UCSD-AML1 (cell line): ENCODE measurements around the gene MVB12B.

ENCODE experiments used
- DNase-seq: peaks from one replicate; lab custom pipeline; 2025; ENCODE audit not compliant: unreplicated experiment; lab: John Stamatoyannopoulos, UW

The MVB12B gene

DNA sequence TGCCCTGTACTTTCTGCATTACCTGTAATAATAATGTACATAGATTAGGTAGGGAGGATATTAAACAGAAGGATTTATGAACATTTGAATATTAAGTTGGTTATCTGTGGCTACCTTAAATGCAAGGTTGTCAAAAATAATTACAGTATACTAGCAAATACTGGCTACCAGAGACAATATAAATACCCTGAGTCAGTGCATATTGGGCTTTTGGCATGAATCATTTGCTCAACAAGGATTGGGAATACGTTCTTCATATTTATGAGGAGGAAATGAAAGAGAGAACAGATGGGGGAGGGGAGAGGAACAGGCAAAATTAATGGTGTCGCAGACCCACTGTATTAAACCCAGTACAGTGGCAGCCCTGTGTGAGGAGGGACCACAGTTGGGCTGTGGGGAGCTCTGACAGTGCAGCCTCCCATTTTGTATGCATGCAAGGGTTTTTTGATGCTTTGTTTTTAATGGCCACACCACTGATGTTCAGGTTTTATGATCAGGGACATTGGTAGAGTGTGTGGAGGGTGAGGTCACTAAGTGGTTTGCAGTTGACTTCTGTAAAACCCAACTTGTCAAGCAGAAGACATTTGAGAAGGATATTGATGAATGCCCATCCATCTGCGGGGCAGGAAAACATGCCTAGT lies 56.9 kb downstream of the MVB12B start:
- DNase-seq = no peak

DNA sequence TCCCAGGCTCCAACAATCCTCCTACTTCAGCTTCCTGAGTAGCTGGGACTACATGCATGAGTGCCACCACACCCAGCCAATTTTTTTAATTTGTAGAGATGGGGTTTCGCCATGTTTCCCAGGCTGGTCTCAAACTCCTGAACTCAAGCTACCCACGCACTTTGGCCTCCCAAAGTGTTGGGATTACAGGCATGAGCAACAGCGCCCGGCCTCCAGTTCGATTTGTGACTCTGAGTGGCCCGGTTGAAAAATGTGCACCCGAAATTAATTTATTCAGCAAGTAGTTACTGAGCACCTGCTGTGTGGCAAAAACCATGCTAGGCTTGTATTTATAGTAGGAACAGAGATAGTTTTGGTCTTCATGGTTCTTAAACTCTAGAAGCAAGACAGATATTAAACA lies 58.3 kb downstream of the MVB12B start:
- no peak for DNase-seq

DNA sequence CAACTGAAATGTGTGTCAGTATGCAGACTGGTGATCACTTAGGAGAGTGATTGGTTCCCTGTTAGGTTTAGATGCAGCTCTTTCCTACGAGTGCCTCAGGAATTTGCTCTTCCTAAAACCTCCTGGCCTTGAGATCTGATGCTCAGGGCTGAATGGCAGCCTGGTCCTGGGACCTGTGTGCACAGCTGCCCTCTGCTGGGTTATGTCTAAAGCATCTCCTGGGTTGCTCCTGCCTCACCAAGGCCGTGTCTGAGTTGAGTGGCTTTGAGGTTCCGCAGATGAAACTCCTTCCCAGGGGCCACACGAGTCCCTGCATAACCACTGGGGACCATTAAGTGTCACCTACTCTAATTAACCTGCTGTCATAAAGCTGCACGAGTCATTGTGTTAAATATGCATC lies 59.5 kb downstream of the MVB12B start:
- peak; percentile 33 for DNase-seq

DNA sequence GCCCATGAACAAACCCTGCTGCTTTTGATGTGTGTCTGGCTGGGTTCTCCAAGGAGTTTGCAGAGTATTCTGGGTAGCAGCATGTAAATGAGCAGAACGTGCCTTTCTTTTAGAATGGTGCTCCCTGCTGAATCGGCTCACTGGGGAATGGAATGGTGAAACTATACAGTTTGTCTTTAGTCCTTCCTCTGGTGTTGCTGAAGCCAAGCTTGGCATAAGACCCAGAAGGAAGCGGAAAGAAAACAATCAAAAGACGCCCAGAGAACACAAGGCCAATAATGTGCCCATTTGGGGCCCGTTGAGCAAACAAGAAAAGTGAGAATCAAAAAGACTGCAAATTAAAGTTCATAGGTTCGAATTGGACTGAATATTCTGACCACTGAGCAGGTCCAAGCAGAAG lies 60.1 kb downstream of the MVB12B start:
- DNase-seq = no peak

DNA sequence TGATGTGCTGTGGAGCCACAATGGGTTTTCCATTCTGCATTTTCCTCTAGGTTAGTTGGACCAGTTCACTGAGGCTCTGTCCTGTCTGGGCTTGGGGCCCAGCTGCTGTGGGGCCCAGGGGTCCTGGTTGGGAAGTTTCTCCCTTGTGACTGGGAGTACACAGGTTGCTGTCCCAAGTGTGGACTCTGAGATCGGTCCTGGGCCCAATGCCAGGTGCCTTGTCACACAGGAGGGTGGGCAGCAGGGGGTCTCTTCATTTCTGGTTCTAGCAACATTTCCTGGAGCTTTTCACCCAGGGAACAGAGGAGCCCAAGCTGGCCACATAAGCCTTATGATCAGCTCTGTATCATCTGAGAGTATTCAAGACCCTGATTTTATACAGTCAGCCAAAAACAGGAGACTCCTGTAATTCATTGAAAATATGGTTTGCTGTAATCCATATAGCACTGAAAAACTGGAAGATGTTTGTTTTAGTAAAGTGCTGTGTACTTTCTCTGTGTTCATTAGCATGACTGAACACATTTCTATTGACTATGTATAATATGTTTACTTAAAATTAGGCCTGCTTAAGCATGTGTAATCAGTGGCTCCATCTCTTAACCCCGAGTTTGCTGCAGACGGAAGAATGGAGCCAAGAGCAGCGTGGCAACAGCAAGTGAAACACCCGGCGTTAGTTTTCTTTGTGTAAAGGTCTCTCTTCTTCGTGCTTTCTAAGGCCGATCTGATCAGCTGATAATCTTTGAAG lies 62.5 kb downstream of the MVB12B start:
- no peak for DNase-seq

DNA sequence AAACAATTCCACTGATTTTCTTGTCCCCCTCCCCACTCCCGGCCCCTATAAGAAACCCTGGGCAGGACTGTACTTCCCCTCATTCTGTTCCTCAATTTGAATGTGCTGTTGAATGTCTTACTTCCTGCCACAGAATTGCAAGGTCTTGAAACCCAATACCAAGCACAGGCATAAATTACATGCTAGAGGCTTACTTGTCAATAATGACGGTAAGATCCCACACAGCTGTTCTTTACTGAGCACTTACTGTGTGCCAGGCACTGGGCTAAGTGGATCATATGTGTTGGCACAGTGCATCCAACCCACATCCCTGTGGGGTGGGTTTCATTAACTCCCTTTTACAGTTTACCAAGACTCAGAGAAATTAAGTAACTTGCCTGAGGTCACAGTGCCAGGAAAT lies 63.4 kb downstream of the MVB12B start:
- DNase-seq = no peak

DNA sequence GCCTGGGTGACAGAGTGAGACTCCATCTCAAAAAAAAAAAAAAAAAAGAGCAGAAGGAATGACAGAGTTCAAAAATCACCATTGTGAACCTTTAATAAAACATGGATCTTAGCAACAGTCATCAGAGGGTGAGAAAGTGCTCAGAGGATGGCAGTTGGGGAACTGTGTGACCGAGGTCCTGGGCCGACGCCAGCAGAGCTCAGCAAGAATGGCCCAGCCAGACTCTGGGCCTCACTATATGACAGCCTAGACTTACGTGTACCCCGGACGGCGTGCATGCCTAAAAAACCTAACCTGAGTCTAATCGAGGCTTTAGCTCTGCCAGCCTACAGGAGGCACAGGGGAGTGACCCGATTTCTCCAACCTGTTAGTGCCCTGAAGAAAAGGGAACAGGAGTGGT lies 64.3 kb downstream of the MVB12B start:
- no peak for DNase-seq

DNA sequence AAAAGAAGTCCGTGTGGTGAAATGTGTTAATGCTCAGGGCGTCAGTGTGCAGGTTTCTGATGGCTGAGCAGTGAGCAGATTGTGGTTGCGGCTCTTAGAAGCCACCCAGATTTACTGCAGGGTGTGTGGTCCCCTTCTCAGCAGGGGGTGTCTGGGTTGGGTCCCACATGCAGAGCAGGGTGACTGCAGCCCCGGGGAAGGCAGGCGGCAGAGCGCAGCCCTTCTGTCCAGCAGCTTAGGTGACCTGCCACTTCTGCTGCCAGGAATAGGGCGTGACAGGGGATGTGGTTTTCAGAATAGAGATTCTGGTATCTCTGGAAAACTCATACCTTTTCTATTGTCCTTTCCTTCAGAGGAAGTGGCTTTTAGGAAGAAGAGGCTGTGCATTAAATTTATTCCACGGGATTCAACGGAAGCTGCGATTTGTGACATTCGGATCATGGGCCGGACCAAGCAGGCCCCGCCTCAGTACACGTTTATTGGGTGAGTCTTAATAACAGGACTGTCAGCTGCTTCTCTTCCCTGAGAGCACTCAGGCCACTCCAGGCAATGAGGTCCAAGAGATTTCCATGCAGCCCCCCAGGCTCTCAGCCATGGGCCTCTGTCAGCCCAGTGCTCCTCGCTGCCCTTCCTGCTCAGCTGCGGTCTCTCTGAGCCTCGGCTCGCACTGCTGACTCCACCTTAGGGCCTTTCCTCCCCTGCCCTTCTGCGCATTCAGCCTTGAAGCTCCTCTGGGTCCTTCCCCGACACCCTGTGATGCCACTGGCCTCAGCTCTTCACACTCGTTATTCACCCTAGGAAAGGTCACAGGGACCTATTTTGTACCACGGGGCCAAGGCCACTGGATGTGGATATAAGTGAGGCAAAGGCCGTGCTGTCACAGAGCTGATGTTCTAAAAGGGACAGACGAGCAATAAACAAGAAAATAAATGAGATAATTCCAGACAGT lies 65.4 kb downstream of the MVB12B start:
- DNase-seq = no peak

DNA sequence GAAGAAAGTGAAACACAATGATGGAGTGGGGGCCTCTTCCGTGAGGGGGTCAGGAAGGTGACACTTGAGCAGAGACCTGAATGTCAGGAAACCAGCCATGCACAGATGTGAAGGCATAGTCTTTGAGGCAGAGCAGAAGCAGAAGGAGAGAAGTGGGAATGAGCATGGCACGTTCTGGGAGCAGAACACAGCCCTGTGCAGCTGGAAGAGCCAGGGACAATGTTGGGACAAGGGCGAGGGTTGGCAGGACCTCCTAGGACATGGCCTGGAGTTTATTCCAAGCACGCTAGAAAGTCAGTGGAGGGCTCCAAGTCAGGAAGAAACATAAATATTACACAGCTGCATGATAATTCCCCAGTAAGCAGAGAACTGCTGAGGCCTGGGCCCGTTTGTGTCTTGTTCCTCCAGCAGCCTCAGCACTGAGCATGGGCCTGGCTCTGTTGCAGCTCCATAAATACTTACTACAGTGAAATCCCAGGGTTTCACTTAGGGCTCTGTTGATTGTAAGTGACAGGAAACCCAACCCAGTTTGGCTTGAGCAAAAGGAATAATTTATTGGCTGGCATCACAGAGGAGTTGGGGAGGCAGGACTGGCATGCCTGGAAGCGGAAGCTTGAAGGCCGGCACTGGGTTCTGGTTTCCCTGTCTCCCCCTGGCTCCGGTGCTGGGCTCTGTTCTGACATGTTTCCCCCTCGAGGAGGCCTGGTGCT lies 66.2 kb downstream of the MVB12B start:
- no peak for DNase-seq

DNA sequence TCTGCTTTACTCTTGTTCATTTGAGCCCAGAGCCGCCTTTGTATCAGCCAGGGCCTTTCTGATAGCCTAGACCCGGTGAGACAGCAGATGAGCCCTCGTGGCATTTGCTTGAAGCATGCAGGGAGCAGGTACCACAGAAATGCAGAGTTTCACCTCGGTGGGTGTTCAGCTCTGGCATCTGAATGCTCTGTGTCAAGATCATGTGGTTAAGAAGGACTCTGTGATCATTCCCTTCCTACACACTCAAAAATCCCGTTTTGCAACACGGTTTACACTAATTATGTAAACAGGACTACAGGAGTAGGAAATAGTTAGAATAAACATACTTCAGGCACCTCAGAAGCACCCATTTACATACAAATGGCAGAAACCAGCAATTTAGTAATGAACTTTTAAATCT lies 67.2 kb downstream of the MVB12B start:
- DNase-seq = no peak

DNA sequence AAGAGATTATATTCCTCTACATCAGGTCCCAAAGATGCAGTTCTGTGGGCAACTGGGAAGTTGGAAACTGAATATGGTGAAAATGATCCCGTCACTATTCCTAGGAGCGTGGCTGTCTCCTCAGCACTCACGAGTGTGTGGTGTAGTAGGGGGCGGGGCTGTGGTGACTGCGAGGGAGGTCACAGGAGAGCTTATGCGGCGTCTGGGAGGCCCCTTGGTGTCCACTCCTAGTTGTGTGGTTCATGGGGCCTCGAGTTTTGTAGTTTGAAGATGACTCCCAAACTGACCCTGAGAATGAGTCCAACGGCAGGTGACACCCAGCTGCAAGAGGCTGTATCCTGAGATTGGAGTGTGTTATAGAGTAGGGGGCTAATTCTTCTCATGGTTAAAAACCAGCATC lies 68.2 kb downstream of the MVB12B start:
- DNase-seq = no peak

DNA sequence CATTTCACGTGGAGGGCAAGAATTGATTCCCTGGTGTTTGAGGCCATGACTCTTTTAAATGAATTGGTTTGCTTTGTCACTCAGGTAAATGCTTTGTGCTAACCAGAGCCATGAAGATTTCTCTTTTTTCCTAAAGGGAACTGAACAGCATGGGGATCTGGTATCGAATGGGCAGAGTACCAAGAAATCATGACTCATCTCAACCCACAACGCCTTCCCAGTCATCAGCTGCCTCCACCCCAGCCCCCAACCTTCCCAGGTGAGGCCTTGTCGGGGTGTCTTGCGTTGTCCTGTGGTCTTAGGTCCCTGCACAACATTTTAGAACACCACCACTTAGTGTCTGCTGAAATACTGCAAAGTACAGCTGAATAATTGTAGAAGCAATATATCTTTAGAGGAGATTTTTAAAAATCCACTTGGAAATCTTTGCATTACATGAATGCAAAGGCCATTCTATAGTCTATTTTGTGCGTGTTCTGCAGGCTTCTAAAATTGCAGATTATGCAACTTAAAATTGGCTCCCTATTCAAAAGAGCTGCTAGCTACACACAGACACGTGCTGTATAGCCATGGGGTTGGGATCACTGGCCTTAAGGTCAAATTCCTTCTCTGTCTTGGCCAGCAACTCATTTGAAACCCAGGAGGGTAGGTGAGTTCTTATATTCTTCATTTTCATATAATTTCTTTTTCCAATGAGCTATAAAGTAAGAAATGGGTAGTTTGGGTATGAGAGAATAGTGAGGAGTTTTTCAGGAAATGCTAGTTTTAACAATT lies 69.0 kb downstream of the MVB12B start:
- DNase-seq = no peak

DNA sequence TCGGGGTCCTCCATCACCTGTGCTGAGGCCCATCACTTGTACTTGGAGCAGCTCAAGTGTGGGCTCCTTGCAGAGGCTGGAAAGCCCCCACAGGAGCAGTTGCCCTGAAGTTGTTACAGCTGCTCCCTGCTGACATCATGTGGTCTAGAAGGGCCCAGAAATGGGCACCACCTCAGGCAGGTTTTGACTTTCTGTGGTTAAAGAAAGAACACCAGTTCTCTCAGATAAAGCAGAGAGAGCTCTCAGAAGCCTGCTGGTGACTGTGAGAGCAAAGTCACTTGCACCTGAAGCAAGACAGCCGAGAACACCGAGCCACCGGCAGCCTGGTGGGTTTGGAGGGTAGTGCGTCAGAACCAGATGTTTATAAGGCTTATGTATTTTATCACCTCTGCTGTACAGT lies 70.4 kb downstream of the MVB12B start:
- DNase-seq = no peak

DNA sequence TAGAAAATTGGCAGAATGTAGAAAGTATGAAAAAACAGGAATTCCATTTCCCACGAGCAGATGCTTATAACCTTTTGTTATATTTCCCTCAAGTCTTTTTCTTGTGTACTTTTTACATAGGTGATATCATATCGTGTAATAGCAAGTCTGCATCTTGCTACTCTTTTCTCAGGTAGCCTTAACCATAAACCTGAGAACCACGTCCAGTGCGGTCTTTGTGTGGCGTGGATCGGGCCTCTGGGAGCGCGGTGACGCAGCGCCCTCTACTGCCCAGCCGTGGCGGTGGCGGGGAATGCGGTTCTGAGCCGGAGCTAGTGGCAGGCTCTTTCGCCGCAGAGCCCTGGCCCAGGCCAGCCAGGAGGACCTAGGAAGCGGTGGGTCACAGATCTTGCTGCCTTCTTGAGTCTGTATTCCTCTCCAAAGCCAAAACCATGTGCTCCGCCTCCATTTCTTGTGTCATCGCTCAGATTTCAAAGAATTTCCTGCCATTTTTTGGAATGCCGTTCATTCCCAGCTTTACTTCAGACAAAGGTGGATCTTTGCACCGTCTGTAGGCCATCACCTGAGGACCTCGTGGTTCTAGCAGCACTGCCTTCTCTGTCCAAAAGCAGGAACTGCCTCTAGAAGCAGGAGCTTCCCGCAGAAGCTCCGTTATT lies 71.9 kb downstream of the MVB12B start:
- peak; percentile 75 for DNase-seq

DNA sequence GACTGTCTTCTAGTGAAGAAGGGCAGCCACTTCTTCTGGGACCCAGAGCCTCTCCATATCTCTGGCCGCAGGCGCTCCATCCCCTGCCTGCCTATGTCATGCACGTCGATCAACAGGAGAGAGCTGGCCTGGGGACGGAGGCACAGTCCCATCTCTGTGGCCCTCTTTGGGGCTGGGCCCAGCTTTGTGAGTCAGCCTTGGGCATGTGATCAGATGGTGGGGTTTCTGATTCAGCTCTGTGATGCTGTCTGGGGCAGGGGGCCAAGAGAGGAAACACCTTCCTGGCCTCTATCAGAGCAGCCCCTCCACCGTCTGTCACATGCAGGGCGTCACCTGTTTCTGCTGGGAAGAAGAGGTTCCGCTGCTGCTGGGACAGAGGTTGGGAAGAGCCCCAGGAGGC lies 72.6 kb downstream of the MVB12B start:
- no peak for DNase-seq

DNA sequence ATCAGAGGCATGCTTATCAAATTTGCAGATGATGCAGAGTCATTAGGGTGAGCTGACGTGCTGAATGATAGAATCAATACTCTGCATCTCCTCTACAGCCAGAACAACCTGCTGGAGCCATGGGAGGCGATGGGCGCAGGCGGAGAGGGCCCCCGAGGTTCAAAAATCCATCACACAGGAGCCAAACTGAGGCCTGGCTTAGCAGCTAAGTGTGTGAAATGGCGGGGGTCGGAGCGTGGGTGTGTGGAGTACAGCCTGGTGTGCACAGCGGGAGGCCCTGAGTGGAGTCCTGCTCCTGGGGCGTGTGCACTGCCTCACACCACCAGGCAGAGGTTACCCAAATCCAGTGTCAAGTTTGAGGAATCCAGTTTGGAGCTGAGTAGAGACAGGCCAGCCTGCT lies 73.2 kb downstream of the MVB12B start:
- DNase-seq = no peak

DNA sequence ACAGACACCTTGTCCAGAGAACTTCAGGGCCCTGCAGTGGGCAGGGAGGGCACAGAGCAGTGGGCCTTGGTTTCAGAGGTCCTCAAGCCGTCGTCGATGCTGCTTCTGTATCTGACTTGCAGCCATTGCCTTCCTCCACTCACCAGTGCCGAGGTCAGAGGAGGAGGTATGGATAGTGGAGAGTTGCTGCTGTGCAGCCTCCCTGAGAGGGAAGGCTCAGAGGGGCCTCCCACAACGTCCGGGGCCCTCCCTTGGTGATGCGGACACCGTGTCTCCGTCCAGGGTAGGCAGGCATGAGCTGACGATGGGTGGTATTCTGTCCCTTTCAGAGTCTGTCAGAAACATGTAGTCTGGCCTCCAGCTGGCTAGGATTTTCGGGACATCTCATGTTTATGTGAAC lies 73.9 kb downstream of the MVB12B start:
- DNase-seq = no peak

DNA sequence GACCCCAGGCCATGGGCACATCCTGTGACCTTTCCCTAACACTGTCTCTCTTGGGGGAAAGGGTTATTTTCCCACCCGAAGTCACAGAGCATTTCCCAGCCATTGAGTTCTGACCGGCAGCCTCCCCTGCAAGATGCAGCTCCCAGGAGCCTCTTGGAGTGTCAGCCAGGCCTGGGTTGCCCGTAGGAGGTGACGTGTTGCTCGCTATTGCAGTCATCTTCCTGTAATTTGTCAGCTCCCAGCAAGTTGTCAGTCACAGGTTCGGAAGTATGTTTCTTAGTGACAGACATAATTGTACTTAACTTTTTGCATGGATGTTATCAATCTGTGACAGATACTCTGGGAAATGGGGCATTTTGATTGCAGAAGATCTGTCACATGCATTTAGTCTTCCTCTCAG lies 74.5 kb downstream of the MVB12B start:
- peak; percentile 27 for DNase-seq

DNA sequence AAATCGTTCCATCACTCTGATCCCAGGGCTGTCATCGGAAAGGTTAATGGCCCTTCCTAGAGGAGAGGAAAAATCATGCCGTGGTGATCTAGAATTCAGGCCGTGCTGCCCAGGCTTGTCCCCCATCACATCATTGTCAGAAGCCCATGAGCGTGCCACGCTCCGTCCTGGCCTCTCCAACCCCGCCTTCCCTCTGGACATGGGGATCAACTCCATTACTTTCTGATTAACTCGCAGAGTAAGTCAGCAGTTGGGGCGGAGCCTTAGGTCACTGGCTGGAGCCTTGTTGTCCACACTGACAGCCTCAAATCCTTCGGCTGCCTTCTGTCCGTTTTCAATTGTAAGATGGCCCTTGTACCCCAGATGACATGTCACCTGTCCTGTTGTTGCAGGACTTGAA lies 75.0 kb downstream of the MVB12B start:
- no peak for DNase-seq

DNA sequence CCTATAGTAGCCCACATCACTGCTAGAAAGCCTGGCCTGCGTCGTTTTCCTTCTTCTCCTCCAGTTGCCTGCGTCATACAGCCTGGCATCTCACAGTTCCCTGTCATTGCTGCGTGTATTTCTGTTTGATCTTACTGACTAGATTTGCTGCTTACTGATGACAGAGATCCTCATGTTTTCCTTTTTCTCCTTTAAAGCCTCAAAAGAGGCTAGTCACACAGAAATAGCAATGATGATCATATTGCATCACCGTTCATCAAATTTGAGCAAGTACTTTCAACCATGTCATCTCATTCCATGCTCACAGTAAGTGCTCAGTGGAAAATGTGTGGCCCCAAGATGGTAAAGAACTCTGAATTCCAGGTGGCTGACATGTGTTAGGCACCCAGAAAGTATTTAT lies 76.8 kb downstream of the MVB12B start:
- DNase-seq = no peak
